Measurements from ENCODE around the gene ATOX1.
"Not testable (repeated sequence)": the region's sequence is repeated elsewhere in the genome, so short reads cannot be mapped to it uniquely, and the experiment has no call there.

The ATOX1 gene

GRCh38 chr5:151733358-151734063, 24.9 kb downstream of the ATOX1 start:
- DNase-seq = no peak

GRCh38 chr5:151730381-151730780, 28.1 kb downstream of the ATOX1 start:
- no peak for DNase-seq

DNA sequence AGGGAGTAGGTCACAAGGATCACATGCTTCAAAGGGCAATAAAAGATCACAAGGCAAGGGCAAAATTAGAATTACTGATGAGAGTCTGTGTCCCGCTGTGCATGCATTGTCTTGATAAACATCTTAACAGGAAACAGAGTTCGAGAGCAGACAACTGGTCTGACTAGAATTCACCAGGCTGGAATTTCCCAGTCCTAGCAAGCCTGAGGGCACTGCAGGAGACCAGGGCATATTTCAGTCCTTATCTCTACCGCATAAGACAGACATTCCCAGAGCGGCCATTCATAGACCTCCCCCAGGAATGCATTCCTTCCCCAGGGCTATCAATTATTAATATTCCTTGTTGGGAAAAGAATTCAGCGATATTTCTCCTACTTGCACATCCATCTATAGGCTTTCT, 28.8 kb downstream of the ATOX1 start:
- DNase-seq = not testable (repeated sequence)

DNA sequence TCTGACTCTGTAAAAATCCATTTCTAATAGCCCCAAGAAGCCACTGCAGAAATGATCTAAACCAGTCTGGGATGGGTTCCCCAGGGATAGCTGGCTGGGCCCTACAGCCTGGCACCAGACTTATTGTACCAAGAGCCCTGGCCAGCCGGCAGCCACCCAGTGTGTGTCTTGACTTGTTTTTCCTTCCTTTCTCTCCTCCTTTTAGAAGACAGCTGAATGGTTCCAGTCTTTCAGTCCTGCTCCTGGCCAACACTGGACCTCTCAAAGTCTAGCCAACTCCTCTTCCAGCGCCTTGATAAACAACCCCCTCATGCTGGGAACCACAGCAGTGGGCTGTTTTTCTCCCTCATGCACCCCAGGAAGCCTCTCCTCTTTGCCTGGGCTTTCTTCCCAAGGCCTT, 34.1 kb downstream of the ATOX1 start:
- DNase-seq = no peak

DNA sequence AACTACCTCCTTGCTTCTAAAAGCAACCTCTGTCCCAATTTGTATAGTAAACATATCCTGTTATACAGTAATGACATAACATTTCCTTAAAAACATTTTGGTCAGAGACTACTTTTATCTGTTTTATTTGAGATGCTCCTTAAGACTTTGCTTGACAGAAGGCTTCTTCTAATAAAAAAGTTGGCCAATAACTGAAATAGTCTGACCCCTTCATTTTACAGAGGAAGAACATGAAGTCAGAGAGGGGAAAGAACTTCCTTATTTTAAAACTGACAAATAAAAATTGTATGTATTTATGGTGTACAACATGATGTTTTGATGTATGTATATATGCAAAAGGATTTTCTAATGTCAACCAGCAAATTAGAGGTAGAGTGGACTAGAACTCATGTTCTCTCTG, 35.9 kb downstream of the ATOX1 start:
- DNase-seq = no peak

DNA sequence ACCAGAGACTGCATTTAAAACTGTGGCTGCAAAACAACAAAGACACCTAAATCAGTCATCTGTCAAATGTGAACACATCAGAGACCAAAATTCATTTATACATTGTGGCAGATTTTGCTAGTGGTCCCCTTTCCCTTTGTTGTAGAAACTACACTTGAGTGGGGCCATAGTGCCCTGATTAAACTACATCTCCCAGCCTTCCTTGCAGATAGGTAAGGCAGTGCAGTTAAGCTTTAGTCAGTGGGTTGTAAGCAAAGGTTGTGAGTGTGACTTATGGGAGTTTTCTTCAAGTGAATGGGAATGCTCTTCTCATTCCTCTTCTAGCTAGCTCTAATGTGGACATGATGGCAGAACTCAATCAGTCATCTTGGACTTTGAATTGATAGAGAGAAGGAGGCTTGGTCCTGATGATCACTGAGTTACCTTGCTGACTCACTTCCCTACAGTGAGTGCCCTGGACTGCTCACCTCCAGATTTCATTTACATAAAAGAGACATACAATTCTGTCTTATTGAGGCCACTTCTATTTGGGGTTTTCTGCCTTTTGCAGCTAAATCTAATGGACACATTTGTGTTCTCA, 36.5 kb downstream of the ATOX1 start:
- DNase-seq = no peak

DNA sequence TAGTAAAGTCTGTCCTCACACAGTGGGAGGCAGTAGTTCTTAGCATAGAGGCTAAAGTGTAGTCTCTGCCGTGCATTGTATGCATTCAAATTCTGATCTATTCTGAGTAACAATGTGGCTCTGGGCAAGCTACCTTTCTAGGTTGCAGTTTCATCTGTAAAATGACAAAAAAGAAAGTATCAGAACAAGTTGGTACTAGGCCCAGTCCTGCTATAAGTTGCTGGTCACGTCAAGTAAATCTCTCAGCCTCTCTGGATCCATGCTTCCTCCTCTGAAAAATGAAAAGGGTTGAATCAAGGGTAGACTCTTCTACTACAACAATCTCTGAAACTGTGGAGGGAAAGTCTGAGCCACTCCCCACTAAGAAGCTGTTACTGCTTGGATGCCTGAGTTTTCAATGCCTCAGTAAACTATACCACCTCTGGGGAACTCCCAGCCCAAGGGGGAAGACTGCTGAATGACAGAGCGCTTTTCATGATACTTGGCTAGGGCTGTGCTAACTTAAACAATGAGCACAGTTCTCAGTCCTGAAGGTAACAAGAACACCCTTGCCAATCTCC, 37.3 kb downstream of the ATOX1 start:
- DNase-seq = no peak

DNA sequence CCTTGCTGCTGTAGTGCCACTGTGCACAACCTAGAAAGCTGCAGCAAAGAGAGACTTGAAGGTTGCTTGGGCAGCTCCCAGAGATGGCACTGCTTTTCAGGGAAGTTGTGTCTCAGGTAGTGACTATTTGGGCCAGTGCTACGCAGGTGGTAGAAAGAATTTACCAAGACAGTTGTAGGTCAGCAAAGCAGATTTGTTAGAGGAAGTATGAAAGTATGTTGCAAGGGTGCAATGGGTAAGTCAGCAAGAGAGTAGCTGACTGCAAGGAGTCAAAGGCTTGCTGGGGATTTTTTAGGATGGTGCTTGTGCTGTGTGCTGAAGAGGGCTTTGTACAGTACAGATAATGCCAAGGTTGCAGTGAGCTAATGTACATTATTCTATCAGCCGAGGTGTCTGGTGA, 38.2 kb downstream of the ATOX1 start:
- no peak for DNase-seq

- peak; percentile 37 for DNase-seq
Measured at GRCh38 chr5:151719228-151720000, 39.0 kb downstream of the ATOX1 start.

- no peak for DNase-seq
Measured at GRCh38 chr5:151718646-151719045, 39.8 kb downstream of the ATOX1 start.

DNA sequence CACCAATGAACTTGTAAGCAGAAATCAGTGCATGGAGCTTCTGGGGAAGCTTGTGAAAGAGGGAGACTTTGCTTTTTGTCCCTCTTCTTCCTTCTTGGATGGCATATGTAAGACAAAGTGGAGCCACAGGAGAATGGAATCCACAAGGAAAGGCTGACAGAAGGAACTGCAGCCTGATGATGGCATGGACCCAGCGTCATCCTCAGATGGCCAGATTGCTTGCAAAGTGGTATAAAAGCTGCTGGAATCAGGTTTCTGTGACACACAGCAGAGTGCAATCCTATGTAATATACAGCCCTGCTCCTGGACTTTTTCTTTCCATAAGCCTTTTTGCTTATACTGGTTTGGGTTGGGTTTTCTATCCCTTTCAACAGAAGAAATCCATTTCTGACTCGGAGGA, 40.3 kb downstream of the ATOX1 start:
- DNase-seq = no peak

- DNase-seq = no peak
Measured at GRCh38 chr5:151717416-151717815, 41.0 kb downstream of the ATOX1 start.

GRCh38 chr5:151709109-151709735, 49.2 kb downstream of the ATOX1 start:
- no peak for DNase-seq

DNA sequence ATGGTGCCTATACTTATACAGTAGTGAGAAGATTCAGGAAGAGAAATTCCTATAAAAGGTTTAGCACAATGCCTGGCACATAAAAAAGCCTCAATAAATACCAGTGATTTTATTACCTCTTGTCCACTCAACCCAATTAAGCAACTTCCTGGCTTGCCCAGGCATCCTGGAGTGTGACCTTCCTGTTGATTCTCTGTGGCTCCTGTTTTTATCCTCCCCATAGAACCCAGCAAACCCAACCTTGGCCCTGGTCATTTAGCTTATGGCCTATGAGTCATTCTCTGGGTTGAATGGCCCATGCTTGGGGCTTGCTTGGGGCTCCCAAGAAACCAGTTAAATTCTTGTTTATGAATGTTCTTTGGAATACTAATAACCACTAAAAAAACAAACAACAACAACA, 50.3 kb downstream of the ATOX1 start:
- no peak for DNase-seq

DNA sequence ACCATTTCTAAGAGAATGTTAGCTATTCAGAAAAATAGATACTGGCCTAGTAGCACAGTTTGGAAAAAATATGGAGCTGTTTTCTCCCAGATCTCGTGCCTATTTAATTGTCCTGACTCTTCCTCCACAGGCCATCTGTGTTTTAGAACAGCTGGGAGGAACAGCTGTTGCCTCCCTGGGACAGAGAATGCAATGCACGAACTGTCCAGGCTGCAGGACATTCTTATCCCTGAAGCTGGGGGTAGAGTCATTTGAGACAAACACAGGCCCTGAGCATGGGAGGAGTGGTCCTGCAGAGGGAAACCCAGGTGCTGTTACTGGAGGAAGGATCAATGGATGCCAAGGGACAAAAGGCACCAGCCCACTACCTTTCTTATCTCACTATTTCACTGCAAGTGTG, 50.9 kb downstream of the ATOX1 start:
- no peak for DNase-seq

- no peak for DNase-seq
Measured at GRCh38 chr5:151706906-151707305, 51.5 kb downstream of the ATOX1 start.

- no peak for DNase-seq
Measured at GRCh38 chr5:151703780-151704179, 54.7 kb downstream of the ATOX1 start.

GRCh38 chr5:151703227-151703626, 55.2 kb downstream of the ATOX1 start:
- no peak for DNase-seq

- no peak for DNase-seq
Measured at GRCh38 chr5:151700820-151701219, 57.6 kb downstream of the ATOX1 start.

- no peak for DNase-seq
Measured at GRCh38 chr5:151700296-151700695, 58.1 kb downstream of the ATOX1 start.

DNA sequence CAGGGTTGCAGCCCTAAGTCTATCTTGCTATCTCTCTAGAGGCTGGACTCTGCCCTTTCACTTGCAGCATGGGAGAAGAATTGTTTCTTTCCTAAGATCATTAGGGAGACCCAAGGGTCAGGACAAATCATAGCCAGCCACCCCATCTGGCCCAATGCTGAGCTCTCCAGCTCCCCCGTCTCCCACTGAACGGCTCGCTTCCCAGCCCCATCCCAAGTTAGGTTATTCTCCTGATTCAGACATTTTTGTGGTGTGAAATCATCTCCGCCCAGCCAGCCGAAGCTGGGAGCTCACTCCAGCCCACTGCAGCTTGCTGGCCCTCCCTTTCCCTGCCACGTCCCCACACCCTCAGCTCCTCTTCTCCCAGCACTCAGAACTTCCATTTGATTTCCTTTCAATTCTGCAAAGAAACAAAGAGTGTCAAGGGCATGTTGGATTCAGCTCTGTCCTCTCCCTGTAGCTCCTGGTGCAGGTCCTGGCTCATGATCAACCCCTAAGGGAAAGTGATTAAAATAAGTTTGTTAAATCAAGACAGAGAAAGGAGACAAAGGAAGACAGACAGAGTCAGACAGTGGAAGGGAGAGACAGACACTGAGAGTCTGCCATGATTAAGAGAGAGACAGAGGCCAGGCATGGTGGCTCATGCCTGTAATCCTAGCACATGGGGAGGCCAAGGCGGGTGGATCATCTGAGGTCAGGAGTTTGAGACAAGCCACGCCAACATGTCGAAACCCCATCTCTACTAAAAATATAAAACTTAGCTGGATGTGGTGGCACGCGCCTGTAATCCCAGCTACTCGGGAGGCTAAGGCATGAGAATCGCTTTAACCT, 59.1 kb downstream of the ATOX1 start:
- no peak for DNase-seq

GRCh38 chr5:151698081-151698480, 60.4 kb downstream of the ATOX1 start:
- not testable (repeated sequence) for DNase-seq

Data from RPMI8226 (cell line).